Trophoblast cell (in vitro differentiated cells and primary cell): ENCODE data around the gene CDH5.

Experiments used
- DNase-seq, 2 donors: peaks; one replicate each; pipeline ENCODE4 v3.0.0-alpha.2; 2016
- H2AFZ ChIP-seq: 2 replicates; pipeline ENCODE4 v1.6.1; 2013; ENCODE audit warnings: low read length, moderate library complexity, mild to moderate bottlenecking; ENCODE audit not compliant: insufficient read depth, poor library complexity
- H2AK5ac ChIP-seq: 2 replicates; pipeline ENCODE4 v1.6.1; 2013; ENCODE audit warnings: mild to moderate bottlenecking, low read length
- H2BK120ac ChIP-seq: 2 replicates; pipeline ENCODE4 v1.6.1; 2013; ENCODE audit warnings: low read length, mild to moderate bottlenecking, moderate library complexity; ENCODE audit not compliant: insufficient read depth, poor library complexity
- H2BK12ac ChIP-seq: 2 replicates; pipeline ENCODE4 v1.6.1; 2013; ENCODE audit warnings: mild to moderate bottlenecking, low read length, moderate library complexity
- H2BK5ac ChIP-seq: 2 replicates; pipeline ENCODE4 v1.6.1; 2013; ENCODE audit warnings: low read length, low read depth, moderate library complexity, mild to moderate bottlenecking; ENCODE audit not compliant: poor library complexity
- H3K14ac ChIP-seq: 2 replicates; pipeline ENCODE4 v1.6.1; 2013; ENCODE audit warnings: mild to moderate bottlenecking, low read length
- H3K18ac ChIP-seq: 2 replicates; pipeline ENCODE4 v1.6.1; 2013; ENCODE audit warnings: mild to moderate bottlenecking, low read length
- H3K23ac ChIP-seq: 2 replicates; pipeline ENCODE4 v1.6.1; 2013; ENCODE audit warnings: low read length
- H3K27ac ChIP-seq: 2 replicates; pipeline ENCODE4 v1.5.1; 2013; ENCODE audit warnings: low read depth, mild to moderate bottlenecking, inconsistent platforms, low read length, moderate library complexity
- H3K27me3 ChIP-seq: 2 replicates; pipeline ENCODE4 v1.6.1; 2013; ENCODE audit warnings: inconsistent platforms, mild to moderate bottlenecking, low read length, moderate library complexity; ENCODE audit not compliant: insufficient read depth
- H3K36me3 ChIP-seq, 2 experiments: 1 replicate in 1 of 2; 2 replicates in 1 of 2; pipeline ENCODE4 v1.6.1; 2013; ENCODE audit warnings: low read length in 2 of 2, mild to moderate bottlenecking in 2 of 2, moderate library complexity in 1 of 2; ENCODE audit not compliant: insufficient read depth in 2 of 2, control insufficient read depth in 1 of 2
- H3K4ac ChIP-seq: 2 replicates; pipeline ENCODE4 v1.6.1; 2013; ENCODE audit warnings: low read depth, mild to moderate bottlenecking, low read length, moderate library complexity
- H3K4me1 ChIP-seq, 2 experiments: 1 replicate in 1 of 2; 2 replicates in 1 of 2; pipeline ENCODE4 v1.6.1; 2013; ENCODE audit warnings: low read length in 2 of 2, mild to moderate bottlenecking in 2 of 2, moderate library complexity in 1 of 2; ENCODE audit not compliant: insufficient read depth in 2 of 2, control insufficient read depth in 1 of 2
- H3K4me2 ChIP-seq: 2 replicates; pipeline ENCODE4 v1.6.1; 2013; ENCODE audit warnings: inconsistent platforms, mild to moderate bottlenecking, low read length, moderate library complexity
- H3K4me3 ChIP-seq: 2 replicates; pipeline ENCODE4 v1.5.1; 2013; ENCODE audit warnings: mild to moderate bottlenecking, low read depth, low read length, inconsistent platforms
- H3K79me1 ChIP-seq: one replicate; pipeline ENCODE4 v1.6.1; 2013; ENCODE audit warnings: low read length
- H3K79me2 ChIP-seq: 2 replicates; pipeline ENCODE4 v1.6.1; 2013; ENCODE audit warnings: low read length, mild to moderate bottlenecking; ENCODE audit not compliant: control insufficient read depth, insufficient read depth, poor library complexity
- H3K9ac ChIP-seq: 2 replicates; pipeline ENCODE4 v1.6.1; 2013; ENCODE audit warnings: mild to moderate bottlenecking, low read length
- H3K9me3 ChIP-seq: 2 replicates; pipeline ENCODE4 v1.6.1; 2013; ENCODE audit warnings: low read depth, mild to moderate bottlenecking, control low read depth, inconsistent platforms, low read length; ENCODE audit not compliant: insufficient read depth
- H4K12ac ChIP-seq: 2 replicates; pipeline ENCODE4 v1.6.1; 2013; ENCODE audit warnings: low read depth, mild to moderate bottlenecking, low read length, moderate library complexity
- H4K8ac ChIP-seq: 2 replicates; pipeline ENCODE4 v1.6.1; 2013; ENCODE audit warnings: low read depth, mild to moderate bottlenecking, low read length, moderate library complexity
- H4K91ac ChIP-seq: one replicate; pipeline ENCODE4 v1.6.1; 2013; ENCODE audit warnings: low read depth, mild to moderate bottlenecking, low read length, moderate library complexity
- WGBS: extraction: QIAGEN DNeasy Blood & Tissue Kit; methylation state at CpG from one replicate; pipeline ENCODE4 v1.1.7; 2013; ENCODE audit warnings: missing lambda C conversion rate; ENCODE audit not compliant: insufficient read length, insufficient coverage; ENCODE audit errors: extremely low coverage; 5-methylcytosine and 5-hydroxymethylcytosine counted together

The CDH5 gene

DNA sequence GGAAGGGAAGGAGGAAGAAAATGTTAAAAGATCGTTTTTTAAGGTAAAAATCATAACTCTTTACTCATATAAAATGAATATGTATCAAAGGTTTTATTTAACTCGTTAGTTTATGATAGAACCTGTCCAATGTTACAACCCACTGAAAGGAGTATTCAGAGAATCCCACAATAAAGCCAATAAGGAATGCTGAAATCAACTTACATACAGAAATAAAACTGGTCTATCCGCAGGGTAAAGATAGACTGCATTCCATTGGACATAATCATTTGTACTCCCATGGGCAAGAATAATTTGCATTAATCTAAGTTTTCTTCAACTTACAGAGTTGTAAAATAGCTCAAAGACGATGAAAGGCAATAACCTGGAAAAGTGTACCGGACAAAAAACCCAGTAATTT, 42.7 kb downstream of the CDH5 start:
- Histone ChIP-seq H4K8ac (no peak overlapping the region), H4K91ac (no peak overlapping the region), H3K79me1 (peaks cover 11% of the 10 kb centered on the region), H2BK5ac (no peak overlapping the region), H2BK120ac (no peak overlapping the region), H3K18ac (no peak overlapping the region), H2AK5ac (no peak overlapping the region), H3K4me1 (peaks cover 2 to 9% of the 10 kb centered on the region in 2 experiments), H3K4me3 (no peak overlapping the region), H3K79me2 (no peaks in the 10 kb centered on the region), H3K27ac (no peak overlapping the region), H2AFZ (no peak overlapping the region), H3K9ac (no peak overlapping the region), H3K9me3 (peaks cover under 1% of the 10 kb centered on the region), H3K23ac (no peak overlapping the region), H2BK12ac (no peak overlapping the region), H3K14ac (no peak overlapping the region), H3K4me2 (no peak overlapping the region), H3K4ac (no peak overlapping the region), H3K27me3 (no peaks in the 10 kb centered on the region), H3K36me3 (no peaks in the 10 kb centered on the region), H4K12ac (no peak overlapping the region)
- peak in 1 of 2 donors; percentile 89 for DNase-seq
- WGBS, result no CpG with 5 or more reads among the region's 5 CpGs

DNA sequence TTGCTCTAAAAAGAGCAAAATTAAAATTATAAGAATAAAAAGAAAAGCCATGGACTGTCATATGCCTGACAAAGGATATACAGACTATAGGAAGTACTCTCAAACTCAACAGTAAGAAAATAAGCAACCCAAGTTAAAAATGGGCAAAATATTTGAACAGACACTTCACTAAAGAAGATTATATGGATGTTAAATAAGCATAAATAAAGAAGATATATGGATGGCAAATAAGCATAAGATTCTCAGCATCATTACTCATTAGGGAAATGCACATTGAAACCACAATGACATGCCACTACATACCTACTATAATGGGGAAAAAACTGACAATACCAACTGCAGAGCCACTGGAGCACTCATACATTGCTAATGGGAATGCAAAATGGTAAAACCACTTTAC, 45.7 kb downstream of the CDH5 start:
- Histone ChIP-seq H3K23ac (no peak overlapping the region), H2BK5ac (no peak overlapping the region), H2BK12ac (no peak overlapping the region), H2AFZ (no peak overlapping the region), H3K36me3 (no peaks in the 10 kb centered on the region), H3K27me3 (no peaks in the 10 kb centered on the region), H3K4me2 (no peak overlapping the region), H2AK5ac (no peak overlapping the region), H4K8ac (no peak overlapping the region), H3K27ac (no peak overlapping the region), H3K4me3 (no peak overlapping the region), H4K12ac (no peak overlapping the region), H2BK120ac (no peak overlapping the region), H3K9me3 (no peaks in the 10 kb centered on the region), H3K14ac (no peak overlapping the region), H3K79me2 (no peaks in the 10 kb centered on the region), H3K79me1 (peaks cover 3% of the 10 kb centered on the region), H4K91ac (no peak overlapping the region), H3K18ac (no peak overlapping the region), H3K9ac (no peak overlapping the region), H3K4me1 (peaks cover 2 to 7% of the 10 kb centered on the region in 2 experiments), H3K4ac (no peak overlapping the region)
- DNase-seq, result no peak

DNA sequence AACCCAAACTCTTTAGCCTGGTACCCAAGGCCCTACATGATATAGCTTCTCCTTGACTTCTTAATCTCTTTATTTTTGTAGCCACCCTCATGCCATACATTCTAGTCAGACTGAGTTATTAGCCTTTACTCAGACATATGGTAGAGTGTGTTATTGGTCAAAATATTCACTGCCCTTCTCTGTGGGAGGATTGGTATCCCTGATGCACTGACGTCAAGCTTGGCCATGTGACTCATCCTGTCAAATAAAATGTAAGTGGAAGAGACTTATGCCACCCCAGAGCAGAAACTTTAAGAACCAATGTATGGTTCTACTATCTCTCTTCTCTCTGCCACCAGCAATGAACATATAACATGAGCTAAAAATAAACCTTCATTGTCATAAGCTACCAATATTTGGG, 48.4 kb downstream of the CDH5 start:
- Histone ChIP-seq H3K4me3 (no peak overlapping the region), H3K4me2 (no peak overlapping the region), H2BK5ac (no peak overlapping the region), H3K9ac (no peak overlapping the region), H3K27me3 (no peaks in the 10 kb centered on the region), H3K4ac (no peak overlapping the region), H2AK5ac (no peak overlapping the region), H4K8ac (no peak overlapping the region), H3K36me3 (no peaks in the 10 kb centered on the region), H3K9me3 (no peaks in the 10 kb centered on the region), H3K79me1 (no peaks in the 10 kb centered on the region), H3K14ac (no peak overlapping the region), H2BK120ac (no peak overlapping the region), H4K91ac (no peak overlapping the region), H3K23ac (no peak overlapping the region), H3K27ac (no peak overlapping the region), H4K12ac (no peak overlapping the region), H3K4me1 (no peaks in the 10 kb centered on the region), H2BK12ac (no peak overlapping the region), H3K79me2 (no peaks in the 10 kb centered on the region), H2AFZ (no peak overlapping the region), H3K18ac (no peak overlapping the region)
- WGBS, result no CpG with 5 or more reads among the region's 1 CpG
- peak; percentile 27 to 64 for DNase-seq

DNA sequence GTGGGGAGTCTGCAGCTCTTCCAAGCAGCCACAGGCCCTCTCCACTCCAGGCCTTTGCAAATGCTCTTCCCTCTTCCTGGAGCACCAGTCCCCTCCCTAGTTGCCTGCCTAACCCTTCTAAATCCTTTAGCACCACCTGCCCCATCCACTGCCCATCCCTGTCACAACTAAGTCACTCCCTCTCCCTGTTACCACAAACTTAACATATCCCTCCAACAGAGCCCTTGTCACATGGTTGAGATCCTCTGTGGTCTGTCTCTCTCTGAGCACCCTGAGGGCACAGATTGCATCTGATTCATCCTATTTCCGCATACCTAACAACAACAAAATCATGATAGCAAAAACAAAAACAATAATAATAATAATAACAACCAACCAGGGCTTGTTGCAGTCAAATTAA, 49.6 kb downstream of the CDH5 start:
- H3K9me3 ChIP-seq, result no peaks in the 10 kb centered on the region
- H2BK5ac ChIP-seq, result no peak overlapping the region
- no peaks in the 10 kb centered on the region for H3K79me2 ChIP-seq
- no peak overlapping the region for H2BK12ac ChIP-seq
- H3K4ac ChIP-seq, result no peak overlapping the region
- no CpG with 5 or more reads among the region's 1 CpG for WGBS
- H3K4me3 ChIP-seq, result no peak overlapping the region
- no peaks in the 10 kb centered on the region for H3K27me3 ChIP-seq
- no peak overlapping the region for H2AK5ac ChIP-seq
- H4K12ac ChIP-seq, result no peak overlapping the region
- H3K4me2 ChIP-seq, result no peak overlapping the region
- no peak overlapping the region for H3K23ac ChIP-seq
- no peak overlapping the region for H4K91ac ChIP-seq
- H2AFZ ChIP-seq, result no peak overlapping the region
- no peak overlapping the region for H4K8ac ChIP-seq
- no peaks in the 10 kb centered on the region for H3K36me3 ChIP-seq
- peak in 1 of 2 donors; percentile 41 for DNase-seq
- H3K14ac ChIP-seq, result no peak overlapping the region
- H3K79me1 ChIP-seq, result no peaks in the 10 kb centered on the region
- no peak overlapping the region for H3K18ac ChIP-seq
- H3K9ac ChIP-seq, result no peak overlapping the region
- H3K4me1 ChIP-seq, result no peaks in the 10 kb centered on the region
- H2BK120ac ChIP-seq, result no peak overlapping the region
- H3K27ac ChIP-seq, result no peak overlapping the region
